GM08714 (cell line): ENCODE data around the gene MTERF4.

Experiments
- H3K4me3 ChIP-seq: fragments of 200-500 bp; sonication (Bioruptor generic); 2 replicates; pipeline ENCODE4 v1.5.1; 2014; ENCODE audit warnings: mild to moderate bottlenecking, low read length, inconsistent platforms
- ZNF274 ChIP-seq: IDR thresholded peaks from 2 replicates; pipeline ENCODE4 v1.6.1; 2012; ENCODE audit warnings: mild to moderate bottlenecking, low read depth, low read length

Gene MTERF4

GRCh38 chr2:241081190-241081642 is 20.9 kb downstream of the MTERF4 start:
- no peak for TF ChIP-seq ZNF274
- H3K4me3 ChIP-seq = no peak overlapping the region

DNA sequence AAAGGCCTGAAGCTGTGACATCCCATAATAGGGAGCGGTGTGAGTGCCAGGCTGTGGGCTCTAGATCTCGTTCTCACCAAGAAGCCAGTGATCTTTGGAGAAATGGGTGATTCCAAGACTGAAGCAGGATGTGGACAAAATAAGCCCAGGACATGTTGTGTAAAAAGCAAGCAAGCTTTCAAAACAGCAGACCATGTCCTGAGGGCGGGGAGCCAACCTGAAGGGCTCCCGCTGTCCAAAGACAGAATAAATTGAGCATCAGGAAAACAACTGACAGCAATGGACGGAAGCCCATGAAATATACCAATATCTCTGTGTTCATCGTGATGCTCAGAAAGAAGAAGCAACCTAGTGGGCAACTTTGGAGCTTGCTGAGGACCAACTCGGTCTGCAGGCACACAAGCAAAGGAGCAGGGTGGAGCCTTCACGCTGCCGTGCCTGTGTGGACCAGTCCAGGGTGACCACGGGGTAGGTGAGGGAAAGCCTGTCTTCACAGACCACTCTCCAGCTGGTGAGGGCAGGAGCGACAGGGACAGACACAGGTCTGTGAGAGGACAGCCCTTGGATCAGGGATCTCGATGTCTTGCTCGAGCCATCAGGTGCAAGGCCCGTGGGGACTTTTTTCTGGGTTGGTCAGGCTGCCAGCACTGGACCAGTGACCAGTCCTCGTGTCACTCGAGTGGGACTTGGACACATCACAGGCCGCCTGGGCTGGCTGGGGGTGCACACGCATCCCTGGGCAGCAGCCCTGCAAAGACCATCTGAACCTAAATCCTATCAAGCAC is 21.5 kb downstream of the MTERF4 start:
- no peak overlapping the region for H3K4me3 ChIP-seq
- no peak for TF ChIP-seq ZNF274

- no peak for TF ChIP-seq ZNF274
- H3K4me3 ChIP-seq = no peak overlapping the region
Measured at GRCh38 chr2:241074901-241075540, 27.1 kb downstream of the MTERF4 start.

GRCh38 chr2:241074065-241074818 is 27.8 kb downstream of the MTERF4 start:
- no peak for TF ChIP-seq ZNF274
- H3K4me3 ChIP-seq = no peak overlapping the region

DNA sequence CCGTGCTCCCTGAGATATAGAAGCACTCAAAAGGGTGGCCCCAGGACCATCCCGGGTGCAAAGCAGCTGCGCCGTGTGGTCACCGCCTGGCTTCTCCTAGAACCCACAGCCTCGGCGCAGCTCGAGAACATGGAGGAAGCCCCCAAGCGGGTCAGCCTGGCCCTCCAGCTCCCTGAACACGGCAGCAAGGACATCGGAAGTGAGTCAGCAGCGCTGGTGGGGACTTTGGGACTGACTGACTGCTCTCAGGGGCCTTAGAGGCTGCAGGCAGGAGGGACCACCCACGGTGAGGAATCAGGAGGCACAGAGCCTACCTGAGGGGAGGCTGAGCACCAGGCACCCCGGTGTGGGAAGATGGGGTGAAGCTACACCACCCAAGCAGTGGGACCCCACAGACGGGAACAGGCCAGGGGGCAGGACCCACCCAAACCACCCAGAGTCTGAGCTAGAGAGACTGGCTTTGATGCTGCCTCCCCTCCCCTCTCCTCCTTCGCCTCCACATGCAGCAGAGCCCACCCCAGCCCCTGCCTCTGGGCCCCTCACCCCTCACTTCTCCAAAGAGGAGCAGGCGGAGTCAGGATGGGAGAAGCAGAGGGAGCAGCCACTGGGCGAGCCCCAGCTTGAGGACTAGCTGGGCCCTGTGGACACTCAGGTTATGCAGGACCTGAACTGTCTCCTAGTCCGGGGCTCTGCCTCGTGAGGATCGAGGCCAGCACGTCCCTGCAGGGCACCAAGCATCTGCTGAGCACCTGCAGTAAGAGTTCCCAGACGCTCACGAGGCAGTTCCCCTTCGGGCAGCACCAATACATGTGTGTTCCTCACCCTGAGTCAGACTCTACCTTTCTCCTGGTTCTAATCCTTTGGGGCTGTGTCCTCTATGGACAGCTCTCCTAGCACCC is 28.7 kb downstream of the MTERF4 start:
- H3K4me3 ChIP-seq = no peak overlapping the region
- no peak for TF ChIP-seq ZNF274

DNA sequence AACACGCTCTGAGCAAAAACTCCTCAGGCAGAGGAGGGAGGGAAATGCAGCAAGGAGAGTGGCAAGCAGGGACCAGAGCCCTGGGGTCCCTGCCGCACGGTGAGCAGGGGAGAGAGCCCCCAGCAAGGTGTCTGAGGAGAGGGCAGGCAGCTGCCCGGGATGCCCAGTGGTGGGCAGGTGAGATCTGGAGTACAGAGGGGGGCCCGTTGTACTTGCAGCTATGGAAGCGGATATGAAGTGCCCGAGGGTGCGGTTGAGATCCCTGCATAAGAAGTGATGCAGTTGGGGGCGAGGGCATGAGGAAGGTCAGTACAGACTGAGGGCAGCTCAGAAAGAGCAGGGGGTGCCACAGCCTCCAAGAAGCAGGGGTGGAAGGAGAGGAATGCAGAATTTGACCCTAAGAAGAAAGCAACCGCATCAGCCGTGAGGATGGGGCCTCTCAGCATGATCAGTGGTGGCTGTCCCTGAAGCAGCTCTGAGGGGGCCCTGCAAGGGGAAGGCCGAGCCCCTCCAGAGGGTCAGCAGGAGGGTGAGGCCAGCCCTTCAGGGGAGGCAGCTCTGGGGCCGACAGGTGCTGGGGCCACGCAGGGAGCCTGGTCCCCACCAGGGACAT is 29.4 kb downstream of the MTERF4 start:
- no peak overlapping the region for H3K4me3 ChIP-seq
- no peak for TF ChIP-seq ZNF274

DNA sequence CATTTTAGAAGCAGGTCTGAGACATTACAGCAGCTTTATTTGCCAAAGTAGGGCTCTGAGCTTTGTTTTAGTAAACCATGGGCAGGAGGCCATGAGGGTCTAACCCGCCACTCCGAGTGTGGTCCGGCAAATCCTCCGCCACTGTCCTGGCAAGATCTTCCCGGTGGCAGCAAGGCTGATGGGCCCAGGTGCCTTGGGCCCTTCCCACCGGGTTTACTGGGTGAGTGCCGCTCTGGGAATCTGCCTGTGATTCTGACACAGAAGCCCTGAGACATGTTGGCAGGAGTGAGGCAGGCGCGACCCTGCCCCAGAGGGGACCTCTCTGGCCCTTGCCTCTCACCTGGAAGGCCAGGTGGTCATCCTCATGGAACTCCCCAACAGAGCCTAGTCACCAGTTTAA is 29.9 kb downstream of the MTERF4 start:
- no peak for TF ChIP-seq ZNF274

GRCh38 chr2:241071677-241072111 is 30.4 kb downstream of the MTERF4 start:
- no peak for TF ChIP-seq ZNF274
- no peak overlapping the region for H3K4me3 ChIP-seq

More for the DNA sequence above, 29.9 kb downstream of the MTERF4 start:
- H3K4me3 ChIP-seq = no peak overlapping the region

DNA sequence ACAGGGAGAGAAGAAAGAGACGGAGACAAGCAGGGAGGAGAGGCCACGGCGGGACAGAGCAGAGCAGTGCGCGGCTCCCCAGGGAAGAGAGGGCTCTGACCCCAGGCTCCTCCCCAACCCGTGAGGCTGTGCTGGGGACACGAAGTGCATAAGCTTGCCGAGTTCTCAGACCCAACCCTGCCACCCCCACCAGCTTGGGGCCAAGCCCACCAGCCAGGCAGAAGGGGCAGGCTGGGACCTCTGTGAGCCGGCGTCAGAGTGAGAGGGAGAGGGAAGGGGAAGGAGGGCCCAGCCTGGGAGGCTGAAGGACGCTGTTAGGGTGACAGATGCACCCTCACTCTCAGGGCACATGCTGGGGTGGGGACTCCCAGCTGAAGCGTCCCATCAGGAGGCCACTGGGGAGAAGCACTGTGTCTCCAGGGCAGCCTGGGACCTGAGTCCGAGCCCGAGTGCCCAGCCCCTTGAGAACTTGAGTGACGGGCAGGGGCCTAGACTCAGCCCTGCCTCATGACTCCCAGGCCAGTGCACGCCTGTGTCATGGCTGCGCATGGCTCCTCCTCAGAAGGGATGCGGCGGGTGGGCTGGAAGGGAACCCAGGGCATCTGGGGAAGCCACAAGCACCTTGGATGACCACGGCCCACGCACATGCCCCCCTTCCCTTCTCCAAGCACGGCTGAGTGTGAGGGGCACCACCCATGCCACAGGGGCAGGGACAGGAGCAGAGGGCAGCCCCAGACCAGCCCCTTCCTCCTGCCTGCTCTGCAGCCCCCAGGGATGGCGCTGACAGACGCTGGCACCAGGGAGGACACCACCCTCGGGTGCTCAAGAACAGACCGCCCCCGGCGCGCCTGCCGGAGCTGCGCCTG is 31.0 kb downstream of the MTERF4 start:
- H3K4me3 ChIP-seq = no peak overlapping the region
- no peak for TF ChIP-seq ZNF274

GRCh38 chr2:241070361-241070760 is 31.7 kb downstream of the MTERF4 start:
- TF ChIP-seq ZNF274 = no peak

GRCh38 chr2:241069821-241070281 is 32.2 kb downstream of the MTERF4 start:
- no peak for TF ChIP-seq ZNF274
- H3K4me3 ChIP-seq = no peak overlapping the region

More at GRCh38 chr2:241070361-241070760, 31.7 kb downstream of the MTERF4 start:
- H3K4me3 ChIP-seq = no peak overlapping the region
